HuH-7 (cell line): ENCODE results near the gene ART5.

Experiments used
- DNase-seq: peaks from one replicate; pipeline ENCODE4 v3.0.0; 2011; ENCODE audit warnings: low spot score

The ART5 gene, protein sequence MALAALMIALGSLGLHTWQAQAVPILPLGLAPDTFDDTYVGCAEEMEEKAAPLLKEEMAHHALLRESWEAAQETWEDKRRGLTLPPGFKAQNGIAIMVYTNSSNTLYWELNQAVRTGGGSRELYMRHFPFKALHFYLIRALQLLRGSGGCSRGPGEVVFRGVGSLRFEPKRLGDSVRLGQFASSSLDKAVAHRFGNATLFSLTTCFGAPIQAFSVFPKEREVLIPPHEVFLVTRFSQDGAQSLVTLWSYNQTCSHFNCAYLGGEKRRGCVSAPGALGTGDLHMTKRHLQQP

DNA sequence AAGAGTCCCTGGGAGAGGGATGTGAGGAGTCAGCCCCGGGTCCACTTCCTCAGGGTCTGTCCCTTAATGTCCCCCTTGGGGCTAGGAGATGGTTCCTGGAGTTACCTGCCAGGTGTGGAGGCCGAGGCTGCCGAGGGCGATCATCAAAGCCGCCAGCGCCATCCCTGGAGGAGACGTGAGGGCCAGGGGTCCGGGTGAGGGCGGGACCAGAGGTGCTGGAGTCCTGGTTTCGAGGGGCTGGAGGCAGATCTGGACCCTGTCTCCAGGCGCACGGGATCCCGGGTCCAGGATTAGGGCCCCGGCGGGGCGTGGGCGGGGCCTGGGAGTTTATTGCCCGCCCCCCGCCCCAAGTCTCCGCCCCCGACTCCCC, at the start of gene ART5:
Gene ART5, minus strand, starts transcription at position 292 of the 370 bp plus-strand sequence. Its CDS starts 130 bp downstream, at position 162.
- no peak for DNase-seq

DNA sequence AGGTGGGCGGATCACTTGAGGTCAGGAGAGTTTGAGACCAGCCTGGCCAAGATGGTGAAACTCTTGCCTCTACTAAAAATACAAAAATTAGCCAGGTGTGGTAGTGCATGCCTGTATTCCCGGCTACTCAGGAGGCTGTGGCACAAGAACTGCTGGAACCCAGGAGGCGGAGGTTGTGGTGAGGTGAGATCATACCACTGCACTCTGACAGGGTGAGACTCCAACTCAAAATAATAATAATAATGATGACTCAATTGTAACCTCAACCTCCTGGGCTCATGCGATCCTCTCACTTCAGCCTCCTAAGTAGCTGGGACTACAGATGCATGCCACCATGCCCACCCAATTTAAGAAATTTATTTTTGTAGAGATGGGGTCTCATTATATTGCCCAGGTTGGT, 45.0 kb upstream of the ART5 start:
- DNase-seq: no peak

DNA sequence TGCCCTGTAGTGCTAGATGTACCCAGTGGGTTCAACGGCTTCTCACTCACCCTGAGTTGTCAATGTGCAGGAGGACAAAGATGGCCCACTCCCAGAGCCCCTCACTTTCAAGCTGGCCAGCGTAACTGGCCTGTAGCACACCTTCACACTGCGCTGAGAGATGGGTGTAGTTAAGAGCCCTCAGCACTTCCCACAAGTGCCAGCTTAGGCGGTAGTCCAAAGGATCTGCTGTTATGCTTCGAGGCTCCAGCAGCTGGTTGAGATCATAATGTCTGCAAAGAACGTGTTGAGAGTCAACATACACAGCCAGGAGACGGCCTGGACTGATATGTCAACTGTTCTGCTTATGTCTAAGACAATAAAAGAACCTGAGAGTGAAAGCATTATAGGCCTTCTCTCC, 44.1 kb upstream of the ART5 start:
- no peak for DNase-seq

DNA sequence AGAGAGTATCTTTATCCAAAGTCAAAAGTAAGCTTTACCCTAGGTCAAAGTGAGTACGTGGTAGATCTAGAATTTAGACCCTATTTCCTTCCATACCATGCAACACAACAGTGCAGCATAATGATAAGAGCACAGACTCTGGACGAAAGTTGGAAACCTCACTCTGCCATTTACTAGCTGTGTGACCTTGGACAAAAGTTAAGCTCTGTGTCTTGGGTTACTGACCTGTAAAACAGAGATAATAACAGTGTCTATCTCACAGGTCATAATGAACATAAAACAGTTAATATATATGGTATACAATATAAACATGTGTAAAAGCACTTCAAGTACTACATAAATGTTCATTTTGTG, 43.0 kb upstream of the ART5 start:
- DNase-seq: no peak

DNA sequence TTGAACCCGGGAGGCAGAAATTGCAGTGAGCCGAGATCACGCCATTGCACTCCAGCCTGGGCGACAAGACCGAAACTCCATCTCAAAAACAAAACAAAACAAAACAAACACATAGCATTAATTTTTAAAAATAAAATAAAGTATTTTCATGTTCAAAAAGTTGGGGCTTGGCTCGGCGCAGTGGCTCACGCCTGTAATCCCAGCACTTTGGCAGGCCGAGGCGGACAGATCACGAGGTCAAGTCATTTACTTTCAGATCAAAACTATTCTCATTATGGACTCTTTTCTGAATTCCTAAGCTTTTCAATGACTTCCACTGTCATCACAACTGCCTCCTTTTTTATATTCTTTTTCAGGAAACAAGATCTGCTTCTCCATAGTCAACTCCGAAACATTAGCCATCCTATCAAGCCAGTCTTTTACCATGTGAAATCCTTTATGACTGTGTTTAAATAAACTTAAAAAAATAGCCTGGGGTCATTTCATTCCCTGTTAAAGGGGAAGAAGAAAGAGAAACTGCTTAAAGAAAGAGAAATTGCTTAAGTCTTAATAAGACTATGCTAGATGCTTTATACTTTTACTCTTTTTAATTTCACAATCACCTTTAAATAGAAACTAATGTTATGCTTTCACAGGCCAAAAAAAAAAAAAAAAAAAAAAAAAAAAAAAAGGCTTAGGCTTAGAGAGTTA, 42.5 kb upstream of the ART5 start:
- DNase-seq: no peak

DNA sequence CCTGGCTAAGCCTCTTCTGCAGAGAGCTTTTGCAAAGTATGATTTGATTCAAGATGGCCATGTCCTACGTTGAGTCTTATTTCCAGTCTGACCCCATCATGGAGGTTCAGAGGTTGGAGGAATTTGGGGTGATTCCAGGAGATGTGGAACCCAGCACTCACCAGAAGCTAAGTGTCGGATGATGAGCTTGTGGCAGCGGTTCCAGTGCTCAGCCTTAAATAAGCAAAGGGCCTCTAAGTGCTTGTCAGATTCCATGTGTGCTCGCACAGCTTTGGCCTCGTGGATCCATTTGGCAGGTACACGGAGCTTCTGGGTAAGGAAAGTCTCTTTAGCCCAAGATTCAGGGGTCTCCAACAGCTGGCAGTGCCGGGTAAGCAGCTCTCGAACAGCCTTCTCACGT, 41.2 kb upstream of the ART5 start:
- no peak for DNase-seq

DNA sequence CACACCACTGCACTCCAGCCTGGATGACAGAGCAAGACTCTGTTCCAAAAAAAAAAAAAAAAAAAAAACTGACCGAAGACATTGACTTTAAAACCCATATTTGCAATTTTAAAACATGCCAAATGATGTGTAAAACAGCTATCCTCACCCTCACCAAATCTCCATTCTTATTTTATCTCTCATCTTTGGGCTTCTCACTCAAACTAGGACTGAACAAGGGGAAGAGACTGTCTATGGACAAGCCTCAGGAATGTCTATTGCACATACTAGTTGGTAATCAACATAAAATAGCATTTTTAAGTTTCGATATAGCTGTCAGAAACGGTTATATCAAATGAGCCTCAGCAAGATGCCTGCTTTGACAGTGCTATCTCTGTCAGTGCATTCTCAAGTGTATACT, 37.3 kb upstream of the ART5 start:
- no peak for DNase-seq

DNA sequence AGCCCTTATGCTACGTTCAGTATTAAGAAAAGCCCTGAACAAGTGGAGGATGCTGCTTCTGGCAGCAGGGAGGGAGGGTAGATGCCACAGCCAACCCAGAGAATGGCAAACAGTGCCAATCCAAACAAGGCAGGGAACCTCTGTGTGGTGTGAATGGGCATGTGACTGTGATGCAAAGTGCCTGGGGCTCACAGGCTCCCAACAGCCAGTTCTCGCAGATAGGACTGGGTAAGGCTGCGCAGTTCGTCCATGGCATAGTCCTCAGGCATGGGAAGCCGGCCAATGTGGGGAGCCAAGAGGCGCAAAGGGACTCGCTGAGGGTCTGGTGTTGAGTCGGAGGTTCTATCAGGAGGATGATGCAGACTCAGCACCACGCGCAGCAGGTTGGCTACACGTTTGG, 34.2 kb upstream of the ART5 start:
- no peak for DNase-seq

DNA sequence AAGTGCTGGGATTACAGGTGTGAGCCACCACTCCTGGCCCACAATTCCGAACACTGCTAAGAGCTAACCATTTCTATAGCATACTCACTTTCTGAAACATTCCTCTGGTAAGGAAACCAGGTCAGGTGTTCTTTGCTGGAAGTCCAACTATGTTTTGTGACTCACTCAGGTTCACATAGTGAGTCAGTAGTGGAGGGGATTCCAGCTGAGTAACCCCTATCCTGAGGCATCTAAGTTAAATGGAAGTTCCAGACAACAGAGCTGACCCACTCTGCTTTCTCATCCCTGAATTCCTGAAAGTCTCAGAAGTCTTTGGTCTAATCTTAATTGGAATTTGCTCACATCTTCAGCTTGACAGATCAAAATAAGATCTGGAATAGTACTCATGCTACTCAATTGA, 32.4 kb upstream of the ART5 start:
- no peak for DNase-seq

DNA sequence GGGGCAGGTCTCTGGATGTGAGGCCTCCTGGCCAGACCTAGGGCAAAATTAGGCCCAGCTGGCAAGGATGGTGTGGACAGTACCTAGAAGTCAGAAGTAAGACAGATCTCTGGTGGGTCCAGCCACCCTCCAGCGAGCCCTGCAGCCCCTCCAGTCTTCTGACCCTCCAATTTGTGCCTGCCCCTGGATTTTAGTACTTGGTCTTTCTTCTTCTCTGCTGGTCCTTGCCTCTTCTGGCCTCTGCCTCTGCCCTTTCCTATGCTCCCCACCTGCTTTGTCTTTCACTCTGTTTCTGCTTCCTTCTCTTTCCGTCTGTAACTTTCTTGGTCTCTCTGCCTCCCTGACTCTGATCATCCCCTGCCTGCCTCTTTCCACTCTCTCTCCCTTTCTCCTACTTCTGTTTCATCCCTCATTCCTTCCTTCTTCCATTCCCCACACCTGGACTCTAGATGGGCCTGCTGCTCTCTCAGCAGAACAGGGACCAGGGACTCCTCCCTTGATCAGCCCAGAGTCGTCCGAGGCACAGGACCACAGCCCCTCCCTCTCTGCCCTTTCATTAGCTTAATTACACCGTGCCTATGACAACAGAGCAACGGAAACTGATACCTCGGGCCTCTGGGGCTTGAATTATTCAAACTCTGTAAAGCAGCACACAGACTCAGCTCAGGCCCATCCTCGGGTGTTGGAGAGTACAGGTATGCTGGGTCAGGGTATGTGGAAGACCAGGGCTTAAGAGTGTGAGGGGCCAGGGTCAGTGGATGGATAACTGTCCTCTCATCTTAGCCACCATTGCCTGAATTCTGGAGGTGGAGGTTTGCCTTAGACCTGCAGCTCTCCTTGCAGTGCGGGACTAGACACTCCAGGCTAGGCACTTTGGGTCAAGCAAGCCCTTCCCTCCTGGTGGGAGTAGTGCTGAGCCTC, 29.8 kb upstream of the ART5 start, which contains the start of gene CHRNA10:
Gene CHRNA10, minus strand, starts transcription at position 51 of the 921 bp plus-strand sequence. CDS start 72 bp downstream, outside the sequence.
- no peak for DNase-seq

DNA sequence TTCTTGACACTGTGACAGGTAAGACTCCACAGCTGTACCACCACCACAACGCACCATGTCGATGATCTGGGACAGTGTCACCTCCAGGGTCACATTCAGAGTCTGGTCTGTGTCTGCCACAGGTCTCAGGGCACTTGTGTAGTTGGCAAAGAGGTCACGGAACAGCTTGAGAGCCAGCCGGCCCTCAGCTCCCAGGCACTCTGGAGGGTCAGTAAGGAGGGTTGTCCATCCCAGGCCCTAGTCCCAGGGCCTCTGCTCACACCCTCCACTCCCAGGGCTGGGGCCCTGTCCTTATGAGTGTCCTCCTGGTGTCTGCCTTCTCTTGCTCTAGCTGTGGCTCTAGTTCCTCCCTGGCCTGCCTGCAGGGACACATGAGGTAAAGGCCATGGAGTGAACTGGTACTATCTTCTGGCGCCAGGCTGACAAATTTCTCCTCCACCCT, 28.0 kb upstream of the ART5 start:
- DNase-seq: no peak

DNA sequence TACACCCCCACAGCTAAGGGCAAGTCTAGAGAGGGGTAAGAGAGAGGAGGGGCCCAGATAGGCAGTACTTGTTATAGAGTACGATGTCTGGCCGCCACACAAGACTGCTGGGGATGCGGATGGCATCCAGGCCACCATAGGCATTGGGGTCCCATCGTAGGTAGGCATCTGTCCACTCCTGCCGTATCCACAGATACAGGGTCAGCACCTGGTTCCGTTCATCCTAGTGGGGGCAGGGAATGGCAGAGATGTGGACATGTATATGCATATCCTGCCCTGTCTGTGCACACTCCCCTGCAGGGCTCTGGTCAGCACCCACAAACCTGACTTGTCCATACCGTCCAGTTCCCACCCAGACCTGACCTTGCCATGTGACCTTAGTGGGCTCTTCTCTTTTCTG, 27.3 kb upstream of the ART5 start:
- no peak for DNase-seq

DNA sequence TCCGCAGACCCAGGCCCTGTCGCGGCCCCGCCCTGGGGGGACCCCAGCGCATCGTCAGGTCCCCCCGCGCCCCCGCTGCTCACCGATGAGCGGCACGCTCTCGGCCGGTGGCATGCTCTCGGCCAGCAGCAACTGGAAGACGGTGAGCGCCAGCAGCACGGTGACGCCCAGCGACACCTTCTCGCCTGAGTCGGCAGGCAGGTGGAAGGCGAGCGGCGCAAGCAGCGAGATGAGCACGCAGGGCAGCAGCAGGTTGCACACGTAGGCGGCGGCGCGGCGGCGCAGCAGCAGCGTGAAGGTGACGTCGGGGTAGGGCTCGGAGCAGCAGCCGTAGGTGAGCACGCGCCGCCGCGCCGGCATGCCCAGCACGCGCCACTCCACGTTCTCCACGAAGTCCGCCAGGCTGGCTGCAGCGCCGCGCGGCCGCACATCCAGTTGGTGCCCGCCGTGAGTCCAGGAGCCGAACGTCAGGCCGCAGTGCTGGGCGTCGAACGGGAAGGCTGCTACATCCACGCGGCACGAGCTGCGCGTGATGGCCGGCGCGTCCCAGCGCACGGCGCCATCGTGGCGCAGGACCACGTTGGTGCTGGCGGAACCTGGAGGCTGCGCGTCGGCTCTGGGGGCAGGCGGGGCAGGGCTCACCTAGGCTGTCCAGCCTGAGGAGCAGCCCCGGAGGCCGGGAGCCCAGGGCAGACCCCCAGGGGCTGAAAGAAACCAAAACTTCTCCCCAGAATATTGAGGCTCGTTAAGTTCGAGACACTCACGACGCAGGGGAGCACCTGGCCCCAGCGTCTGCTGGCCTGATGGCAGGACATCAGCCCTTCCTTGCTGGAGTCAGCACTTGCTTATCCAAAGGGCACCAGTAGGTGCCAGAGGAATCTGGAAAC, 25.6 kb upstream of the ART5 start:
- DNase-seq: no peak

DNA sequence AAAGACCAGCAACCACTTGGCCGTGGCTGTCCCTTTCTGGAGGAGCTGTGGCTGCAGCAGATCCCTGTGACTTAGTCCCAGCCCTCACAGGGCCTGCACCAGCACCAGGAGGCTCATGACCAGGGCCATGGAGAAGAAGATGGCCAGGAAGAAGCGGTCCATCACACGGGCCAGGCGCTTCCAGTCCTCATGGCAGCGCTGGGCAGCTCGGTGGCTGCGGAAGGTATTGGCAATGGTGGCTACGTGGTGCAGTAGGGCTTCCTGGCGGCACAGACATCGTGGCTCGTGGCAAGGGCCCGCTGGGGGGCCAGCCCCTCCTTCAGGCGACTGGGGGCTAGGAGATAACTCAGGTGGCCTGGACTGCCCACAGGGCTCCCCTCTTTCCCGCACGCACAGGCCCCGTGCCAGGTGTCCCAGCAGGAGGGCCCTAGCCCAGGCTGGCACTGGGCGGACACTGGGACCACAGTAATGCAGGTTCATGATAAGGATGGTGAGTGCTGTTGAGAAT, 24.3 kb upstream of the ART5 start:
- DNase-seq: no peak

DNA sequence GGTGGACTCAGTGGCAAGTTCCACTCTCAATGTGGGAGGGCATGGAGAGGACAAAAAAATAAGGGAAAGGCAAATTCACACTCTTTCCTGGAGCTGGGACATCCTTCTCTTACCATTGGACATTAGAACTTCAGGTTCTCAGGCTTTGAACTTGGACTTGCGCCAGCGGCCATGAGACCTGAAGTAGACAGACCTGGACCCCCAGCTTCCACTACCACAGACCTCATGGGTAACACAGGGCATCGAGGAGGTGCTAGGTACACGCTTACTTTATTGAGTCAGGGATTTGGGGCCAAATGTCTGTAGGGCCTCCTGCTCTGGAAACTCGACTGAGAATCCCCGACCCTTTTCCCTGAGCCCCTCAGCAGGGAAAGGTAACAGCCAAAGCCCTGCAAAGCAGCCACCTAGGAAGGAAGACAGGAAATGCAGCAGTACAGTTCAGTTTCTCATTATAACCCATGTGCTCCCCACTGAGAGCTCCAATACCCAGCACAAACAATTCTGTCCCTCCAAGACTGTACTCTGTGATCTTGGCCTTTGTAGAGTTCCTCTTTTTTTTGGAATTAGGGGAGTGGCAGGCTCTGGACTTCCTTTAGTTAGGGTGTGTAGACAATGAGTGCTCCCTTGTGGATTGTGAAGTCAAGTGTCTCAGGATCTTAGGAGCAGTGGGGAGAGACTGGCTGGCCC, 23.7 kb upstream of the ART5 start:
- no peak for DNase-seq

DNA sequence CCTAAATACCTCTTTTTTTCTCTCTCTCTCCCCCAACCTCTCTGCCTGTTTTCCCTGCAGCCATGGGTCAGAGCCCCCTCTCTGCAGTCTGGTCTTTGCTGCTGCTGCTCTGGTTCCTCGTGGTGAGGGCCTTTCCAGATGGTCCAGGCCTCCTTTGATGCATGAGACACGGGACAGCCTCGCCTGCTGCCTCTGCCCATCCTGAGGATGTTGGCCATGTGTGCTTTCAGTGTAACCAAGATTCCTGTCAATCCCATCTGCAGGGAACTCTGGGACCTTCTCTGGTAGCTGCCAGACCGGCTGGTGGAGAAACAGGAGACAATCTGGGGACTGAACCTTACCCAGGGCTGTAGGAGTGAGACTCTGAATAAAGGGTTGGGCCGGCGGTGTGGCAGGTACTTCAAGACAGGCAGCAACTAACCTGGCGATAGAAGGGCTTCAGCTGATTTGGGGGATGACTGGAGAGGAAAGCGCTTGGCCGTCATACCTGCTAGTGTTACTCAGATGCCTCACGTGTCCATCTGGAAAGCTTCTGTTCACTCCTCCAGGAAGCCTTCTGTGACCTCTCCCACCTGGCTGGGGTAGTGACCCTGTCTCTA, 22.3 kb upstream of the ART5 start:
- DNase-seq: no peak

DNA sequence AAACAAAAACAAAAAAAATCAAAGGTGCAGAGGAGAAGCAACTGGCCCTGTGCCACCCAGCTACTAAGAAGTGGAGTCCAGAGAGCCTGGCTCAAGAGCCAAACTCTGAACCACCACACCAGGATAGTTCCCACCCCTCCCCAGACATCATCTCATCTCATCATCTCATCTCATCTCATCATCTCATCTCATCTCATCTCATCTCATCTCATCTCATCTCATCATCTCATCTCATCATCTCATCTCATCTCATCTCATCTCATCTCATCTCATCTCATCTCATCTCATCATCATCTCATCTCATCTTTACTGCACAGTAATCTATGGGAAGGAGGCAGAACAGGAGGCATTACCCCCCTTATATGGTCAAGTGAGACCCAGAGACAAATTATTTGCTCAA, 21.1 kb upstream of the ART5 start:
- no peak for DNase-seq

DNA sequence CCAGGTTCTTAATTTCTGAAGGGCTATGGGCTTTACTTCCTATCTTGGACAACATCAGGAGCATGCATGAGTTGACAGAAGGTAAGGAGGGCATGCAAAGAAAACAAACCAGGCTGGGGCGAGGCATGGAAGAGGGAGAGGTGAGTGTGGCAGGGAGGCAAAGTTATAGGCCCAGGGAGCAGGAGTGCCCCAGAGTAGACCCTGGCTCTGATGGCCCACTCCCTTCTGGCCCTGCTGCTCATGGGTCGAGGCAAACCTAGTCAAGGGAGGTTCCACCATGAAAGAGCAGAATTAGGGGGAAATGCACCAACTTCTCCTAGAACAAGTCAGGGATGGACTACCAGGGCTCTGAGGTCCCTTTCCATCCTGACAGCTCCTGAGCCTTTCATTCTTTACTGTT, 19.2 kb upstream of the ART5 start:
- DNase-seq: no peak

DNA sequence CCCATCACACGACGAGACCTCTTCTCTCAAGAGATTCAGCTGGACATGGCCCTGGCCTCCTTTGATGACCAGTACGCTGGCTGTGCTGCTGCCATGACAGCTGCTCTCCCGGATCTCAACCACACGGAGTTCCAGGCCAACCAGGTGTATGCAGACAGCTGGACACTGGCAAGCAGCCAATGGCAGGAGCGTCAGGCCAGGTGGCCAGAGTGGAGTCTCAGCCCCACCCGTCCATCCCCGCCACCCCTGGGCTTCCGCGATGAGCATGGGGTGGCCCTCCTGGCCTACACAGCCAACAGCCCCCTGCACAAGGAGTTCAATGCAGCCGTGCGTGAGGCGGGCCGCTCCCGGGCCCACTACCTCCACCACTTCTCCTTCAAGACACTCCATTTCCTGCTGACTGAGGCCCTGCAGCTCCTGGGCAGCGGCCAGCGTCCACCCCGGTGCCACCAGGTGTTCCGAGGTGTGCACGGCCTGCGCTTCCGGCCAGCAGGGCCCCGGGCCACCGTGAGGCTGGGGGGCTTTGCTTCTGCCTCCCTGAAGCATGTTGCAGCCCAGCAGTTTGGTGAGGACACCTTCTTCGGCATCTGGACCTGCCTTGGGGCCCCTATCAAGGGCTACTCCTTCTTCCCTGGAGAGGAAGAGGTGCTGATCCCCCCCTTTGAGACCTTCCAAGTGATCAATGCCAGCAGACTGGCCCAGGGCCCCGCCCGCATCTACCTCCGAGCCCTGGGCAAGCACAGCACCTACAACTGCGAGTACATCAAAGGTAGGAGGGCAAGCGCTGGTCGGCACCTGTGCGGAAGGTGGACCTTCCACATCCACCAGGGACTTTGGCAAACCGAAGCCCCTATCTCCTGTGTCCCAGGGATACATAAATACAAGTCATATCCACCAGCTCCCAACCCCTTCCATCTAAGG, 18.1 kb upstream of the ART5 start:
- DNase-seq: no peak
